H9 (cell line): ENCODE measurements around the gene SLX4. TPM values are rescaled to one million over a fixed set of nuclear protein-coding genes. Genes with fewer than 3 reads are reported as not detected.
A peak's percentile ranks its signal among the peaks of the same experiment; 100 is the strongest.

Experiments used
- DNase-seq: peaks from one replicate; pipeline ENCODE4 v3.0.0-alpha.2; 2017
- H2AFZ ChIP-seq: one replicate; pipeline ENCODE4 v1.6.1; 2013; ENCODE audit warnings: mild to moderate bottlenecking, low read length, control low read depth, moderate library complexity
- H2AK5ac ChIP-seq: 2 replicates; pipeline ENCODE4 v1.6.1; 2013; ENCODE audit warnings: low read length, control low read depth, mixed read lengths; ENCODE audit not compliant: insufficient read length
- H2BK120ac ChIP-seq: one replicate; pipeline ENCODE4 v1.6.1; 2013; ENCODE audit warnings: low read depth, mild to moderate bottlenecking, low read length, control low read depth, inconsistent platforms; ENCODE audit not compliant: poor library complexity, severe bottlenecking
- H2BK12ac ChIP-seq: 2 replicates; pipeline ENCODE4 v1.6.1; 2013; ENCODE audit warnings: low read length, control low read depth, mixed read lengths, low read depth; ENCODE audit not compliant: insufficient read length
- H2BK15ac ChIP-seq: 2 replicates; pipeline ENCODE4 v1.6.1; 2013; ENCODE audit warnings: low read depth, low read length, control low read depth
- H2BK20ac ChIP-seq: one replicate; pipeline ENCODE4 v1.6.1; 2013; ENCODE audit warnings: low read depth, mild to moderate bottlenecking, low read length, control low read depth, inconsistent platforms; ENCODE audit not compliant: poor library complexity, severe bottlenecking
- H2BK5ac ChIP-seq: 2 replicates; pipeline ENCODE4 v1.6.1; 2013; ENCODE audit warnings: low read length, control low read depth, mixed read lengths; ENCODE audit not compliant: insufficient read length
- H3K14ac ChIP-seq: 2 replicates; pipeline ENCODE4 v1.6.1; 2013; ENCODE audit warnings: low read length, control low read depth; ENCODE audit not compliant: insufficient read depth
- H3K18ac ChIP-seq: 2 replicates; pipeline ENCODE4 v1.6.1; 2013; ENCODE audit warnings: low read depth, mild to moderate bottlenecking, mixed read lengths, low read length, control low read depth; ENCODE audit not compliant: insufficient read length
- H3K23ac ChIP-seq: 2 replicates; pipeline ENCODE4 v1.6.1; 2013; ENCODE audit warnings: low read length, control low read depth, mixed read lengths, low read depth; ENCODE audit not compliant: insufficient read length
- H3K23me2 ChIP-seq: 2 replicates; pipeline ENCODE4 v1.6.1; 2013; ENCODE audit warnings: low read depth, mild to moderate bottlenecking, mixed read lengths, low read length, control low read depth; ENCODE audit not compliant: insufficient read length, poor library complexity, severe bottlenecking
- H3K27ac ChIP-seq: 2 replicates; pipeline ENCODE4 v1.5.1; 2013; ENCODE audit warnings: low read length, control low read depth, mixed read lengths, low read depth; ENCODE audit not compliant: insufficient read length
- H3K27me3 ChIP-seq: 2 replicates; pipeline ENCODE4 v1.6.1; 2013; ENCODE audit warnings: low read length, control low read depth, inconsistent platforms; ENCODE audit not compliant: insufficient read depth
- H3K4ac ChIP-seq: 2 replicates; pipeline ENCODE4 v1.6.1; 2013; ENCODE audit warnings: low read depth, mild to moderate bottlenecking, control low read depth, inconsistent platforms, low read length, moderate library complexity
- H3K4me1 ChIP-seq: 2 replicates; pipeline ENCODE4 v1.6.1; 2013; ENCODE audit warnings: low read length, control low read depth, inconsistent platforms; ENCODE audit not compliant: insufficient read depth
- H3K4me2 ChIP-seq: 2 replicates; pipeline ENCODE4 v1.6.1; 2013; ENCODE audit warnings: low read length, control low read depth, mixed read lengths; ENCODE audit not compliant: insufficient read length, insufficient read depth
- H3K56ac ChIP-seq: 2 replicates; pipeline ENCODE4 v1.6.1; 2013; ENCODE audit warnings: low read depth, mild to moderate bottlenecking, mixed read lengths, low read length, control low read depth; ENCODE audit not compliant: insufficient read length
- H3K79me1 ChIP-seq: 2 replicates; pipeline ENCODE4 v1.6.1; 2013; ENCODE audit warnings: low read depth, mild to moderate bottlenecking, moderate library complexity, low read length, control low read depth, inconsistent platforms; ENCODE audit not compliant: insufficient read depth, poor library complexity, severe bottlenecking
- H3K79me2 ChIP-seq: 2 replicates; pipeline ENCODE4 v1.6.1; 2013; ENCODE audit warnings: low read length, control low read depth, inconsistent platforms; ENCODE audit not compliant: insufficient read depth
- H3K9ac ChIP-seq: 2 replicates; pipeline ENCODE4 v1.6.1; 2013; ENCODE audit warnings: low read length, control low read depth, mixed read lengths; ENCODE audit not compliant: insufficient read length; ENCODE audit errors: extremely low read depth
- H3K9me3 ChIP-seq: one replicate; pipeline ENCODE4 v1.6.1; 2013; ENCODE audit warnings: low read depth, low read length, inconsistent platforms; ENCODE audit not compliant: control insufficient read depth
- H3T11ph ChIP-seq: one replicate; pipeline ENCODE4 v1.6.1; 2013; ENCODE audit warnings: mild to moderate bottlenecking, low read length, control low read depth, inconsistent platforms
- H4K20me1 ChIP-seq: one replicate; pipeline ENCODE4 v1.6.1; 2013; ENCODE audit not compliant: control insufficient read depth, insufficient read length, insufficient read depth
- H4K5ac ChIP-seq: 2 replicates; pipeline ENCODE4 v1.6.1; 2013; ENCODE audit warnings: low read depth, mild to moderate bottlenecking, mixed read lengths, low read length, control low read depth; ENCODE audit not compliant: insufficient read length
- H4K8ac ChIP-seq: replicated peaks from 2 replicates; pipeline ENCODE4 v1.6.1; 2013; ENCODE audit warnings: low read length, control low read depth, mixed read lengths, low read depth; ENCODE audit not compliant: insufficient read length
- H4K91ac ChIP-seq: 2 replicates; pipeline ENCODE4 v1.6.1; 2013; ENCODE audit warnings: low read depth, mild to moderate bottlenecking, moderate library complexity, mixed read lengths, low read length, control low read depth; ENCODE audit not compliant: insufficient read length
- H3K27ac Mint-ChIP-seq, 3 experiments: 2 replicates in 2 of 3; 3 replicates in 1 of 3; pipeline ENCODE4 v1.8.0; 2020 to 2021; ENCODE audit warnings: mixed read lengths in 3 of 3, mild to moderate bottlenecking in 1 of 3, moderate library complexity in 1 of 3
- H3K27me3 Mint-ChIP-seq: 2 replicates; pipeline ENCODE4 v1.8.0; 2021; ENCODE audit warnings: low read depth, mild to moderate bottlenecking, moderate library complexity, mixed read lengths
- H3K36me3 Mint-ChIP-seq, 3 experiments: 2 replicates in 2 of 3; 3 replicates in 1 of 3; pipeline ENCODE4 v1.8.0; 2020 to 2021; ENCODE audit warnings: low read depth in 3 of 3, mixed read lengths in 3 of 3; ENCODE audit not compliant: insufficient read depth in 1 of 3
- H3K4me1 Mint-ChIP-seq, 2 experiments: 2 replicates each; pipeline ENCODE4 v1.8.0; 2020; ENCODE audit warnings: mixed read lengths in 2 of 2
- H3K4me3 Mint-ChIP-seq, 2 experiments: 2 replicates in 1 of 2; 3 replicates in 1 of 2; pipeline ENCODE4 v1.8.0; 2020 to 2021; ENCODE audit warnings: mild to moderate bottlenecking in 2 of 2, mixed read lengths in 2 of 2, moderate library complexity in 1 of 2
- H3K9me3 Mint-ChIP-seq, 2 experiments: 2 replicates in 1 of 2; 3 replicates in 1 of 2; pipeline ENCODE4 v1.8.0; 2020; ENCODE audit warnings: mild to moderate bottlenecking in 2 of 2, mixed read lengths in 2 of 2, moderate library complexity in 1 of 2
- CTCF ChIP-seq: fragments of 200-600 bp; sonication (generic); conservative IDR thresholded peaks from 3 replicates; pipeline ENCODE4 v1.8.0; 2021; ENCODE audit warnings: antibody characterized with exemption, mild to moderate bottlenecking
- WGBS: extraction: QIAGEN DNeasy Blood & Tissue Kit; methylation state at CpG from one replicate; pipeline ENCODE4 v1.1.7; 2013; ENCODE audit warnings: missing lambda C conversion rate, low lambda C conversion rate, mixed read lengths; ENCODE audit not compliant: insufficient read length; ENCODE audit errors: extremely low coverage; 5-methylcytosine and 5-hydroxymethylcytosine counted together
- total RNA-seq: library from RNA; stranded (reverse); gene quantifications from 2 replicates; pipeline ENCODE4 v1.2.1, GENCODE V29; 2021

SLX4 gene
- total RNA-seq, 1 experiment from 2014 or later, result 9.9 TPM

- Histone ChIP-seq H3K27me3 (no peaks in the 10 kb centered on the region), H3K9ac (no peak overlapping the region), H3K79me1 (no peaks in the 10 kb centered on the region), H3K27ac (no peak overlapping the region), H3K56ac (no peak overlapping the region), H2AFZ (no peak overlapping the region), H3K23ac (no peak overlapping the region), H3K9me3 (no peaks in the 10 kb centered on the region), H2BK120ac (no peak overlapping the region), H4K91ac (no peak overlapping the region), H3K4ac (no peak overlapping the region), H3K4me1 (no peaks in the 10 kb centered on the region), H2BK15ac (no peak overlapping the region), H4K8ac (no peak overlapping the region), H4K20me1 (no peaks in the 10 kb centered on the region), H3K23me2 (no peaks in the 10 kb centered on the region), H2AK5ac (no peak overlapping the region), H3K79me2 (no peaks in the 10 kb centered on the region), H4K5ac (no peak overlapping the region), H3K18ac (no peak overlapping the region), H3K14ac (no peak overlapping the region), H3K4me2 (no peak overlapping the region), H2BK12ac (no peak overlapping the region), H2BK5ac (no peak overlapping the region), H2BK20ac (no peak overlapping the region), H3T11ph (no peak overlapping the region)
- Mint-ChIP-seq H3K4me3 (no peak overlapping the region), H3K9me3 (no peaks in the 10 kb centered on the region), H3K36me3 (peaks cover 2 to 9% (median 9%) of the 10 kb centered on the region in 3 experiments; a peak in 5 of 7 replicates), H3K27ac (peak overlapping the region in 2 of 3 experiments; percentile 41 to 64; a peak in 2 of 7 replicates), H3K27me3 (no peaks in the 10 kb centered on the region; the same call in 1 of the 2 replicates), H3K4me1 (peaks cover 10 to 25% of the 10 kb centered on the region in 2 experiments; a peak in 3 of 4 replicates)
- no peak for TF ChIP-seq CTCF
- no peak for DNase-seq
- no CpG with 5 or more reads among the region's 8 CpGs for WGBS
Observed at GRCh38 chr16:3578121-3578520, 33.3 kb downstream of the SLX4 start.
